ENCODE results near the gene QRICH2.

Gene QRICH2

DNA sequence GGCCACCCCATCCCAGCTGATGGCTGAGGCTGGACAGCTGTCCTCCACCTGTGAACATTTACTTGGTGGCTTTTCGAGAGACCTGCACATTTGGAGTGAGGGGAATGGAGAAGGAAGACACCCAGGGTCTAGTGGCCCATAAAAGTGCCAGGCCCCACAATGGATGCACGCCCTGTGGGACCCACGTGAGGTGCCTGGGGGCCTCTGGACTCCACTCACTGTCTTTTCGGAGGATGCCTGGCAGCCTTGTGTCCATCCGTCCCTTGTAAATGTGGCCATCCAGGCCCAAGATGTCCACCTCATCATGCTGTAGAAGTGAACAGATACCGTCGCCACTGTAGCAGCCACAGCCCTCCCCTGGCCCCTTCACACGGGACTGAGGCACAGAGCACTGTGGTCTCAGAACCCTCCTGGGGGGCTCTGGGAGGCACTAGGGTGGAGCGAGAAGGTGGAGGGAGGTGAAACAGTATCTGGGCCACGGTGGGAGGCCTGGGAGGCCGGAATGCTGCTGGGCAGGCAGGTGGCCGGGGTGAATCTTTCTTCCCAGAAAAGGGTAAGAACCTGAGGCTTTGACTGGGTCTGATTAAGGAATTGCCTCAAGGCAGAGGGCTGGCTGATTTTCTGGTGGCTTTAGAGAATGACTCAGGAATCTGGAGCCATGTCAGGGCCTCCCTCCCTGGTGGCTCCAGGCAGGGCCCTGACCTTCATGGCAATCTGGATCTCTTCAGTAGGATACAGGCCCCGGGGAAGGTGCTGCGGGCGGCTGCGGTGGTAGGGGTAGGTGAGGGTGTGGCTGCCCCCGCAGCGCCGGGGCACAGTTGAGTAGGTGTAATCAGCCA, 31.4 kb downstream of the QRICH2 start:
- no peak for DNase-seq

DNA sequence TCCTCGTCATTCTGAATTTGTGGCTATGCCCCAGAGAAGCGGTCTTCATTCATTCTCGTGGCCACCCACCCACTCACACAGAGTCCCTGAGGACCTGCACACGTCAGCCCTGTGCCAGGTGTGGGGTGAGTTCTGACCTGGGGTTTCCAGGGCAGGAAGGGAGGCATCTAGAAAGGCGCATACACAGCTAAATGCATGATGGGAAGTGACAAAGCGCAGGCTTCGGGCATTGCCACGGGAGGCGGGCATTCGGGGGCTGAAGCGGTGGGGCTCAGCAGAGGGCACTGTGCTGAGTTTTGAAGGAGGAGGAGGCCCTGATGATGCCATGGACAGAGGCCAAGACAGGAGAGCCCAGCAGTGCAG, 32.0 kb downstream of the QRICH2 start:
- no peak for DNase-seq

GRCh38 chr17:76275382-76276068, 32.6 kb downstream of the QRICH2 start:
- no peak for DNase-seq

DNA sequence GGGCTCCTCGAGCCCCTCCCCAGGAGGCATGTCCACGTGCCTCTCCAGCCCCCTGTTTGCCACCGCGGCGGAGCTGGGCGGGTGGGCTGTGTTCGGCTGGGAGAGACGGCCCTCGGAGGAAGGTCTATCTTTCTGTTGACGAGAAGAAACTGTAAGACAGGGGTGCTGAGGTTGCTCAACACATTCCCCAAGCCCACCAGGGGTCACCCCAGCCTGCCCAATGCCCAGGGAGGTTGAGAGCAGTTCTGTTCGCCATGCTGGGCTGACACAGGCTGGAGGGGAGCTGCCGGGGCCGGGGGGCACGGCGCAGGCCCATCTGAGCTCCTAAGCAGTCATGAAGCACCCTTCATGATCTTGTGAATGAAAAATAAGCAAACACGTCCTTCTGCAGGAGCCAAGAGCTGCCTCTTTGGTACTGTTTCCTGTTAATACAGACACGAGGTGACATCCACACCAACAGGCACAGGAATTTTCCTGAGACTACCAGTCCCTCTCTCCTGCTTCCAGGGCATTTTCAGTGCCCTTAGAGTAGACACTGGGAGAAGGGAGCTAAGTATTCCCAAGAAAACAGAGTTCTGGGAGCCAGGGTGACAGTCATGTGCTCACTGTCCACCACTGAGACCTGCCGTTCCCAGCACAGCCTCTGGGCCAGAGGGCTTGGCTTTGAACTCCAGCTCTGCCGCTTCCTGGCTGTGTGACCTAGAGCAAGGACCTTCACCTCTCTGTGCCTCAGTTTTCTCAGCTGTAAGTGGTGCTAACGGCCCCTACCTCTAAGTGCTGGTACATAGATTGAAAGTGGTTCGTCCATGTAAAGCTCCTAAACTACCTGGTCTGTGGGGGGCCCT, 33.7 kb downstream of the QRICH2 start:
- DNase-seq, result no peak

GRCh38 chr17:76273445-76274111, 34.5 kb downstream of the QRICH2 start:
- no peak for DNase-seq

GRCh38 chr17:76272541-76273444, 35.3 kb downstream of the QRICH2 start:
- DNase-seq, result peak; percentile 53

- peak; percentile 83 for DNase-seq
Observed at GRCh38 chr17:76271669-76272540, 36.2 kb downstream of the QRICH2 start.

DNA sequence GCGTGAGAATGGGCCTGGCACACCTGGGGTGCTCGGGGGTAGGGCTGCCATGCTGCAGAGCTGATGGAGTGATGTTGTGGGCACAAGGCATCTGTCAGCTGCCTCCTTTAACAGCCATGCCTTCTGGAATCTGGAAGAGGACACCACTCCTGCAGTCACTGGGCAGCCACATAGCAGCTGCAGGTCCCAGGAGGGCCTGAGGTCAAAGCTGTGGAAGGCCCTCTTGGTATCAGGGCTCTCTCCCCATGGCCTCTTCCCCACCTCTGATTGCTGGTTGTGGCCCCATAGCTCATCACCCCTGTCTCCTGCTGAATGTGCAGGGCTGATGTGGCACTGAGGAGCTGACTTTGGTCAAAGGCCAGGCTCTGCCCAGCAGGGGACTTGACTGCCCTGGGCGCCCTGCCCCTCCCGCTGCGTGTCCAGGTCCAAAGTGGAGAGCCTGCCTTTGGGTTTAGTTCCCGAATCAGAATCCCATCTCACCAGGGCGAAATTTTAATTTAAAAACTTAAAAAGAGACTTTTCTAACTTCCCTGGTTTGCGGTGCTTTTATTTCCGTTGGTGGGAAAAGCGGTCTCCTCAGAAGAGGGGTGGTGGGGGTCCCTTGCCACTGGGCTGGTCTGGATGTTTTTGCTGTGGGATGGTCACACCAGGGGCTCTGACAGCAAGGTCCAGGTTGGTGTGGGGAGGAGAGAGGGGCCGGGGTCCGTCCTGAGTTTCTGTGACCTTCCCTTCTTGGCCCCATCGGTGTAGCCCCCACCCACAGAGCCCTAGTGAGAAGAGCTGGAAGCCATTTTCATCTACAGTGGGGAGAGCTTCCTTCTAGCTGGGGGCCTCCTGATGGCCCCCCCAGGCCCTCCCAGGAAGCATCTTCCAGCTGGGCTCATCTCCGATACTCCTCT, 37.1 kb downstream of the QRICH2 start:
- DNase-seq, result no peak

GRCh38 chr17:76270127-76270592, 37.9 kb downstream of the QRICH2 start:
- peak; percentile 31 for DNase-seq

DNA sequence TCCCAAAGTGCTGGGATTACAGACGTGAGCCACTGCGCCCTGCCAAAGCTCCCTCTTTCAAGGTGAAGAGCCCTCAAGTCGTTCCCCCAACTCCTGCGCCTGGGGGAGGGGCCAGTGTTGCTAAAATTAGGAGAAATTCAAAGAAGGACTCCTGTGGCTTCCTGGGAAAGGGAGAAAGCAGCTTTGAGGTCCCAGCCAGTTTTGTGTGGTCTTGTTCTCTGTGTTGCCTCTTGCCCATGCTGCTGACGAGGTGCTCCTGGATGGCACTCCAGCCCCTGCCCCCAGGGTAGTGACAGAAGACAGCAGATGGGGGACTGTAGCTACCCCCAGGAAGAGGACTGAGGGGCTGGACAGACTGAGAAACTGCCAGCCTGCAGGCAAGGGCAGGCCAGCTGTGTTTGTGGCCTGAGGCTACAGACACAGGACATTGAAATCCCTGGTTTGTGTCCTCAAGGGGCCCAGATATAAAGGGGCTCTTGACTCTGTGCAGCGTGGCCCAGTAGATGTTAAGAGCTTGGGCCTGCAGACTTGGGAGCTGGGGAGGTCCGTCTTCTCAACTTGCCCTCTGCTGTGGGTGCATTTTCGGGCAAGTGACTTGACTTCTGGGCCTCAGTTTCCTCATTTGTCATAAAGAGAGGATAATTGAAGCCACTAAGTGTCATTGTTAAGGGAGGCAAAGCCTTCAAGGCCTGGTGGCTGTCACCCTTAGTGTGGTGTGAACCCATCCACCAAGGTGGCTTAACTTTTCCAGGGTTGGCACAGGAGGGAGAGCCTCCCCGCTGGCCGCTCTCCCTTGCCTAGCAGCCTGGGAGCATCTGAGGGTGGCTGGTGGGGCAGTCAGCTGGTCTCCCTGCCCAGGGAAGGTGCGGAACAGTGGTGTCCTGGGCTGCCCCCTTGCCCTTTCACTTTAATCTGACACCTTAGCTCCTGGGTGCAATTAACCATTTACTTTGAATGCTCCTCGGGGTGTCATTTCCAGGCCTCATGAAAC, 38.8 kb downstream of the QRICH2 start:
- DNase-seq, result no peak

GRCh38 chr17:76268015-76268749, 39.9 kb downstream of the QRICH2 start:
- DNase-seq, result peak; percentile 83

GRCh38 chr17:76267581-76268001, 40.5 kb downstream of the QRICH2 start:
- peak; percentile 44 for DNase-seq

- DNase-seq, result no peak
Observed at GRCh38 chr17:76267051-76267576, 41.0 kb downstream of the QRICH2 start.

- peak; percentile 49 for DNase-seq
Observed at GRCh38 chr17:76266244-76266938, 41.7 kb downstream of the QRICH2 start.

- DNase-seq, result peak; percentile 63
Observed at GRCh38 chr17:76265624-76266243, 42.3 kb downstream of the QRICH2 start.

All from CD4-positive, alpha-beta T cell treated with Interleukin-10 for 1 hour (primary cell).